SH-SY5Y (cell line): ENCODE measurements around the gene BRME1.
A peak's percentile ranks its signal among the peaks of the same experiment; 100 is the strongest.

Experiments
- GATA2 ChIP-seq: IDR thresholded peaks from 2 replicates; pipeline ENCODE4 v1.6.1; 2011; ENCODE audit warnings: mild to moderate bottlenecking, low read depth, low read length
- GATA3 ChIP-seq: IDR thresholded peaks from 2 replicates; pipeline ENCODE4 v1.6.1; 2011; ENCODE audit warnings: low read depth, mild to moderate bottlenecking, low read length, moderate library complexity

BRME1 gene

GRCh38 chr19:13856497-13856896, 49.4 kb downstream of the BRME1 start:
- no peak for TF ChIP-seq GATA3
- 0 out of 2 replicates have a peak, but pooled peaks have one; percentile 13 for TF ChIP-seq GATA2

GRCh38 chr19:13850910-13851733, 54.8 kb downstream of the BRME1 start:
- TF ChIP-seq GATA3 (no peak), GATA2 (no peak)

- no peak for TF ChIP-seq GATA2
- TF ChIP-seq GATA3, result no peak
Observed at GRCh38 chr19:13849991-13850909, 55.7 kb downstream of the BRME1 start.

- TF ChIP-seq GATA3 (no peak), GATA2 (no peak)
Observed at GRCh38 chr19:13848798-13849676, 56.9 kb downstream of the BRME1 start.

GRCh38 chr19:13848340-13848677, 57.6 kb downstream of the BRME1 start:
- TF ChIP-seq GATA3, result no peak
- TF ChIP-seq GATA2, result no peak

- TF ChIP-seq GATA3 (no peak), GATA2 (no peak)
Observed at GRCh38 chr19:13847407-13848339, 58.2 kb downstream of the BRME1 start.

- TF ChIP-seq GATA2 (peak; percentile 6; the same call in 1 of the 2 replicates), GATA3 (no peak)
Observed at GRCh38 chr19:13846557-13847406, 59.1 kb downstream of the BRME1 start.

- TF ChIP-seq GATA2 (no peak), GATA3 (no peak)
Observed at GRCh38 chr19:13844130-13844631, 61.7 kb downstream of the BRME1 start.

GRCh38 chr19:13843104-13843921, 62.6 kb downstream of the BRME1 start:
- no peak for TF ChIP-seq GATA2
- no peak for TF ChIP-seq GATA3

GRCh38 chr19:13842291-13843103, 63.4 kb downstream of the BRME1 start:
- TF ChIP-seq GATA2 (no peak), GATA3 (no peak)
